ENCODE results near the gene PTPRG. TPM values are rescaled to one million over a fixed set of nuclear protein-coding genes. Genes with fewer than 3 reads are reported as not detected.

The PTPRG gene
- total and polyA plus RNA-seq, 4 donors: 3.6 to 35.6 (median 8.1) TPM

DNA sequence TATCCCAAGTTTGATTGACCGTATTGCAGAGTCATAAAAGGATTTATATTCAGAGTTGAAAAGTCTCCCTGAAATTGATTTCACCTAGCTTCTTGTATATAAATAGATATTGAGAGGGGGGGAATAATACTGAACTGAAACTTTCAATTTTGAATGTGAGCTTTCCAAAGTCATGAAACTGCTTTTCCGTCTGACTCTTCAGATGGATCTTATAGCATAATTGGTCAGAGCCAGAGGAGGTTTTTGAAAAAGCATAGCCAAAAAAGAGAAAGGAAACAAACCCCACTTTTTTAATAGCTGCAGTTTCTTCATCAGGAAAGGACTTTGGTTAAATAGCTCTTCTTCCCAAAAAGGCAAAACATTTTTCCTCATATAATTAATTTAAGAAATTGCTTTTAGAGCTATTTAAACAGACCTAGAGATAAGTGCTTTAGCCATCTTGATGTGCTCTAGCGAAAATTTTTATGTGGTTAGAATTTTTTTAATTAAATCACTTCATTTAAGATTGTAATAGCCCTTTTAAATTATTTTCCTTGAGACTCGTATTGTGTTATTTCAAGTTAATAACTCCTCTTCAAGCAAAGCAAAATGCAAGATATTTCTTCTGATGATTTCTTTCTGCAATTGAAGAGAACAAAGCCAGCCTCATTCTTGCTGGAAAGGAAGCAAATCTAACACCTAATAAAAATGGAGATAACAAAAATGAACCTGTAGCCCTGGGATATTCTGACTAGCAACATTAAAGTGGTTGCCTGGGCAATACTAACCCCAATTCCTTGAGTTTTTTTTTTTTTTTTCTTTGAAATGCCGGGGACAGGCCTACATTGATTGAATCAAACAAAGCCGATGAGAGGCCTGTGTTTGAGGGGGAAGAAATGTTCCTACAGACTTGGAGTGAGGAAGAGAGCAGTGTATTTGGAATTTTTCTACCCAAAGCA lies 173.6 kb downstream of the PTPRG start:
- TF ChIP-seq HNF4A (conservative IDR thresholded peaks at IDR 0.05) (no peak), FOXA1 (IDR thresholded peaks at IDR 0.05) (no peak), YY1 (IDR thresholded peaks at IDR 0.05) (no peak), HNF4G (IDR thresholded peaks at IDR 0.05) (no peak), GABPA (IDR thresholded peaks at IDR 0.05 in 1 of 2, conservative IDR thresholded peaks at IDR 0.05 in 1 of 2) (no peak), JUND (IDR thresholded peaks at IDR 0.05) (no peak), FOXA2 (IDR thresholded peaks at IDR 0.05) (no peak), RAD21 (IDR thresholded peaks at IDR 0.05) (no peak), TAF1 (conservative IDR thresholded peaks at IDR 0.05) (no peak), RXRA (IDR thresholded peaks at IDR 0.05) (no peak), SP1 (IDR thresholded peaks at IDR 0.05) (no peak), EGR1 (IDR thresholded peaks at IDR 0.05; ENCODE audit: low read depth in 2 of 2) (no peak)
- TF ChIP-seq, protein P1, sequence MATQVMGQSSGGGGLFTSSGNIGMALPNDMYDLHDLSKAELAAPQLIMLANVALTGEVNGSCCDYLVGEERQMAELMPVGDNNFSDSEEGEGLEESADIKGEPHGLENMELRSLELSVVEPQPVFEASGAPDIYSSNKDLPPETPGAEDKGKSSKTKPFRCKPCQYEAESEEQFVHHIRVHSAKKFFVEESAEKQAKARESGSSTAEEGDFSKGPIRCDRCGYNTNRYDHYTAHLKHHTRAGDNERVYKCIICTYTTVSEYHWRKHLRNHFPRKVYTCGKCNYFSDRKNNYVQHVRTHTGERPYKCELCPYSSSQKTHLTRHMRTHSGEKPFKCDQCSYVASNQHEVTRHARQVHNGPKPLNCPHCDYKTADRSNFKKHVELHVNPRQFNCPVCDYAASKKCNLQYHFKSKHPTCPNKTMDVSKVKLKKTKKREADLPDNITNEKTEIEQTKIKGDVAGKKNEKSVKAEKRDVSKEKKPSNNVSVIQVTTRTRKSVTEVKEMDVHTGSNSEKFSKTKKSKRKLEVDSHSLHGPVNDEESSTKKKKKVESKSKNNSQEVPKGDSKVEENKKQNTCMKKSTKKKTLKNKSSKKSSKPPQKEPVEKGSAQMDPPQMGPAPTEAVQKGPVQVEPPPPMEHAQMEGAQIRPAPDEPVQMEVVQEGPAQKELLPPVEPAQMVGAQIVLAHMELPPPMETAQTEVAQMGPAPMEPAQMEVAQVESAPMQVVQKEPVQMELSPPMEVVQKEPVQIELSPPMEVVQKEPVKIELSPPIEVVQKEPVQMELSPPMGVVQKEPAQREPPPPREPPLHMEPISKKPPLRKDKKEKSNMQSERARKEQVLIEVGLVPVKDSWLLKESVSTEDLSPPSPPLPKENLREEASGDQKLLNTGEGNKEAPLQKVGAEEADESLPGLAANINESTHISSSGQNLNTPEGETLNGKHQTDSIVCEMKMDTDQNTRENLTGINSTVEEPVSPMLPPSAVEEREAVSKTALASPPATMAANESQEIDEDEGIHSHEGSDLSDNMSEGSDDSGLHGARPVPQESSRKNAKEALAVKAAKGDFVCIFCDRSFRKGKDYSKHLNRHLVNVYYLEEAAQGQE (IDR thresholded peaks at IDR 0.05): no peak
- TF ChIP-seq, protein P2, sequence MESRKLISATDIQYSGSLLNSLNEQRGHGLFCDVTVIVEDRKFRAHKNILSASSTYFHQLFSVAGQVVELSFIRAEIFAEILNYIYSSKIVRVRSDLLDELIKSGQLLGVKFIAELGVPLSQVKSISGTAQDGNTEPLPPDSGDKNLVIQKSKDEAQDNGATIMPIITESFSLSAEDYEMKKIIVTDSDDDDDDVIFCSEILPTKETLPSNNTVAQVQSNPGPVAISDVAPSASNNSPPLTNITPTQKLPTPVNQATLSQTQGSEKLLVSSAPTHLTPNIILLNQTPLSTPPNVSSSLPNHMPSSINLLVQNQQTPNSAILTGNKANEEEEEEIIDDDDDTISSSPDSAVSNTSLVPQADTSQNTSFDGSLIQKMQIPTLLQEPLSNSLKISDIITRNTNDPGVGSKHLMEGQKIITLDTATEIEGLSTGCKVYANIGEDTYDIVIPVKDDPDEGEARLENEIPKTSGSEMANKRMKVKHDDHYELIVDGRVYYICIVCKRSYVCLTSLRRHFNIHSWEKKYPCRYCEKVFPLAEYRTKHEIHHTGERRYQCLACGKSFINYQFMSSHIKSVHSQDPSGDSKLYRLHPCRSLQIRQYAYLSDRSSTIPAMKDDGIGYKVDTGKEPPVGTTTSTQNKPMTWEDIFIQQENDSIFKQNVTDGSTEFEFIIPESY (IDR thresholded peaks at IDR 0.05): no peak
- TF ChIP-seq, protein P3, sequence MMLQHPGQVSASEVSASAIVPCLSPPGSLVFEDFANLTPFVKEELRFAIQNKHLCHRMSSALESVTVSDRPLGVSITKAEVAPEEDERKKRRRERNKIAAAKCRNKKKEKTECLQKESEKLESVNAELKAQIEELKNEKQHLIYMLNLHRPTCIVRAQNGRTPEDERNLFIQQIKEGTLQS (IDR thresholded peaks at IDR 0.05): no peak
- TF ChIP-seq, protein P4, sequence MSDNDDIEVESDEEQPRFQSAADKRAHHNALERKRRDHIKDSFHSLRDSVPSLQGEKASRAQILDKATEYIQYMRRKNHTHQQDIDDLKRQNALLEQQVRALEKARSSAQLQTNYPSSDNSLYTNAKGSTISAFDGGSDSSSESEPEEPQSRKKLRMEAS (IDR thresholded peaks at IDR 0.05): no peak
- TF ChIP-seq, protein P5, sequence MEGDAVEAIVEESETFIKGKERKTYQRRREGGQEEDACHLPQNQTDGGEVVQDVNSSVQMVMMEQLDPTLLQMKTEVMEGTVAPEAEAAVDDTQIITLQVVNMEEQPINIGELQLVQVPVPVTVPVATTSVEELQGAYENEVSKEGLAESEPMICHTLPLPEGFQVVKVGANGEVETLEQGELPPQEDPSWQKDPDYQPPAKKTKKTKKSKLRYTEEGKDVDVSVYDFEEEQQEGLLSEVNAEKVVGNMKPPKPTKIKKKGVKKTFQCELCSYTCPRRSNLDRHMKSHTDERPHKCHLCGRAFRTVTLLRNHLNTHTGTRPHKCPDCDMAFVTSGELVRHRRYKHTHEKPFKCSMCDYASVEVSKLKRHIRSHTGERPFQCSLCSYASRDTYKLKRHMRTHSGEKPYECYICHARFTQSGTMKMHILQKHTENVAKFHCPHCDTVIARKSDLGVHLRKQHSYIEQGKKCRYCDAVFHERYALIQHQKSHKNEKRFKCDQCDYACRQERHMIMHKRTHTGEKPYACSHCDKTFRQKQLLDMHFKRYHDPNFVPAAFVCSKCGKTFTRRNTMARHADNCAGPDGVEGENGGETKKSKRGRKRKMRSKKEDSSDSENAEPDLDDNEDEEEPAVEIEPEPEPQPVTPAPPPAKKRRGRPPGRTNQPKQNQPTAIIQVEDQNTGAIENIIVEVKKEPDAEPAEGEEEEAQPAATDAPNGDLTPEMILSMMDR (IDR thresholded peaks at IDR 0.05; ENCODE audit: low read depth, low read length, missing input control): no peak

More for the DNA sequence above, 173.6 kb downstream of the PTPRG start:
- H3K36me3 ChIP-seq (ENCODE audit: control insufficient read depth in 4 of 4, insufficient read depth in 3 of 4, low read depth in 1 of 4, low read length in 3 of 4): no peaks in the 10 kb centered on the region
- DNase-seq (ENCODE audit: low spot score): no peak
- H3K4me3 ChIP-seq (ENCODE audit: low read depth in 1 of 3, low read length in 3 of 3): no peak overlapping the region
- peaks cover 4 to 12% (median 11%) of the 10 kb centered on the region in 4 donors for H3K4me1 ChIP-seq (ENCODE audit: control insufficient read depth in 4 of 4, insufficient read depth in 4 of 4, low read length in 3 of 4)
- no peaks in the 10 kb centered on the region for H3K27me3 ChIP-seq (ENCODE audit: control insufficient read depth in 4 of 4, insufficient read depth in 4 of 4, low read length in 3 of 4)
- 83% methylated on average over 6 of the region's 6 CpGs for WGBS
- H3K9ac ChIP-seq (ENCODE audit: low read depth in 1 of 2, low read length in 2 of 2): no peak overlapping the region
- no peak overlapping the region for H3K27ac ChIP-seq (ENCODE audit: low read depth in 1 of 2, low read length in 2 of 2)
- no peaks in the 10 kb centered on the region for H3K9me3 ChIP-seq (ENCODE audit: control insufficient read depth in 4 of 4, low read length in 3 of 4)

All from liver (tissue), 9 donors.